BJ (cell line): ENCODE measurements around the gene DYNLT5. TPM values are rescaled to one million over a fixed set of nuclear protein-coding genes. Genes with fewer than 3 reads are reported as not detected.

Source experiments
- CTCF ChIA-PET: fragments of 350-600 bp; formaldehyde crosslinking; extraction: SDS; loops from one replicate; lab custom pipeline; 2021; ENCODE audit warnings: antibody characterized with exemption, inconsistent platforms; lab: Yijun Ruan, JAX
- POLR2A ChIA-PET: fragments of 300-600 bp; sonication (Branson Sonifier 250); formaldehyde crosslinking; extraction: SDS; loops from one replicate; lab custom pipeline; 2021; ENCODE audit warnings: antibody characterized with exemption; lab: Charles Lee
- DNase-seq: peaks from one replicate; pipeline ENCODE4 v3.0.0-alpha.2; 2011; ENCODE audit warnings: low read depth
- H3K27me3 ChIP-seq: 2 replicates; pipeline ENCODE4 v1.6.0; 2011; ENCODE audit warnings: low read length; ENCODE audit not compliant: control insufficient read depth, insufficient read depth
- H3K36me3 ChIP-seq: 2 replicates; pipeline ENCODE4 v1.5.1; 2011; ENCODE audit warnings: low read length; ENCODE audit not compliant: control insufficient read depth, insufficient read depth
- H3K4me3 ChIP-seq: 2 replicates; pipeline ENCODE4 v1.5.1; 2011; ENCODE audit warnings: low read depth, mild to moderate bottlenecking, control low read depth, low read length
- CTCF ChIP-seq: IDR thresholded peaks from 2 replicates; pipeline ENCODE4 v1.5.1; 2011; ENCODE audit warnings: low read depth, mild to moderate bottlenecking, control low read depth, inconsistent platforms, low read length, moderate library complexity; ENCODE audit not compliant: insufficient read depth
- polyA minus RNA-seq: library from RNA; depleted of rRNA, polyadenylated mRNA; stranded (reverse); fragments of >200 nt; gene quantifications from 2 replicates; pipeline ENCODE4 v1.2.3, GENCODE V29; 2011; rRNA and poly(A)+ RNA removed
- polyA plus RNA-seq: library from polyadenylated mRNA; depleted of rRNA; stranded (reverse); fragments of >200 nt; gene quantifications from 2 replicates; pipeline ENCODE4 v1.2.3, GENCODE V29; 2011; rRNA removed

The DYNLT5 gene
- polyA plus RNA-seq (0.52 and 1.1 TPM in 2 replicates), polyA minus RNA-seq (not detected in 2 replicates)

GRCh38 chr1:66752000-66752592, at the start of gene DYNLT5:
Gene DYNLT5 (plus strand): TSS chr1:66752459. CDS start chr1:66754659, 2,200 bp downstream.
- peak within 1 kb of the TSS; percentile 40 for H3K4me3 ChIP-seq
- ChIA-PET CTCF (interaction anchor here (0.7 to 1.3 kb wide), 3 partner anchors 26 to 306 kb away, joined by 3 to 4 read pairs (median 4); no protein-coding TSS in a partner anchor), POLR2A (no interaction called here)
- TF ChIP-seq CTCF: peak; percentile 40
- no peak for DNase-seq
- H3K36me3 ChIP-seq: no peaks in the 10 kb centered on the region
- no peaks in the 10 kb centered on the region for H3K27me3 ChIP-seq

GRCh38 chr1:66704177-66704875, 47.9 kb upstream of the DYNLT5 start:
- POLR2A ChIA-PET: no interaction called here
- Histone ChIP-seq H3K4me3 (no peak overlapping the region), H3K27me3 (no peaks in the 10 kb centered on the region), H3K36me3 (no peaks in the 10 kb centered on the region)
- CTCF ChIA-PET: interaction anchor here (1.7 kb wide), 1 partner anchor 9 kb away, joined by 3 read pairs; no protein-coding TSS in a partner anchor
- no peak for TF ChIP-seq CTCF
- DNase-seq: no peak

GRCh38 chr1:66705110-66705509, 47.1 kb upstream of the DYNLT5 start:
- no peaks in the 10 kb centered on the region for H3K27me3 ChIP-seq
- DNase-seq: peak; percentile 62
- CTCF ChIA-PET: interaction anchor here (1.7 kb wide), 1 partner anchor 10 kb away, joined by 3 read pairs; no protein-coding TSS in a partner anchor
- POLR2A ChIA-PET: interaction anchor here (0.6 kb wide), 1 partner anchor 12 kb away, joined by 3 read pairs; no protein-coding TSS in a partner anchor
- H3K36me3 ChIP-seq: no peaks in the 10 kb centered on the region
- no peak for TF ChIP-seq CTCF
- H3K4me3 ChIP-seq: no peak overlapping the region

- CTCF ChIA-PET: interaction anchor here (0.7 to 2.2 kb wide), 7 partner anchors 9 to 458 kb away, joined by 3 to 5 read pairs (median 4); no protein-coding TSS in a partner anchor
- no peak for DNase-seq
- POLR2A ChIA-PET: no interaction called here
- no peaks in the 10 kb centered on the region for H3K27me3 ChIP-seq
- H3K36me3 ChIP-seq: no peaks in the 10 kb centered on the region
- TF ChIP-seq CTCF: peak; percentile 42
- H3K4me3 ChIP-seq: no peak overlapping the region
Measured at GRCh38 chr1:66711420-66711819, 40.8 kb upstream of the DYNLT5 start.

DNA sequence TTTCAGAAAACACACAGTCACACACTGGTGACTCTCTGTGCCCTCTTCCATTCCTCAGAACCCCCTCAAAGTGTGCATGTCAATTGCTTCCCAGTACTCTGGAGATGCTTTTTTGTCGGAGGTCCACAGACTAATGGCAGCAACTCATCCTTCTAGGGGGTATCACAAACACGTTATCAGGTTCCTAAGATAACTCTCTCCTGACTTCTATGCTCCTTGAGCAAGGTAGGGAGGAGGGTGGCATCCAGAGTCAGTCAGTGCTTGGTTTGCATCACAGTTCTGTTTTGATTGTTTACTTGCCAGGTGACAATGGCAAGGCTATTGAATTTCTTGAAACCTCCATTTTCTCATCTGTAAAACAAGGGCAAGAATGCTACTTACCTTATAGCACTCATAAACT, 39.4 kb upstream of the DYNLT5 start:
- H3K4me3 ChIP-seq: no peak overlapping the region
- no peaks in the 10 kb centered on the region for H3K36me3 ChIP-seq
- TF ChIP-seq CTCF: no peak
- DNase-seq: no peak
- H3K27me3 ChIP-seq: no peaks in the 10 kb centered on the region
- ChIA-PET CTCF (no interaction called here), POLR2A (no interaction called here)
